ENCODE measurements around the gene PDE10A.
"Not testable (repeated sequence)": the region's sequence is repeated elsewhere in the genome, so short reads cannot be mapped to it uniquely, and the experiment has no call there.

GRCh38 chr6:165558097-165558496 is 104.9 kb downstream of the PDE10A start:
- TF ChIP-seq CTCF (conservative IDR thresholded peaks at IDR 0.05; ENCODE audit: low read depth, low read length); BHLHE40 (IDR thresholded peaks at IDR 0.05; ENCODE audit: low read depth, low read length); USF2 (IDR thresholded peaks at IDR 0.05; ENCODE audit: low read depth, low read length); RFX5 (IDR thresholded peaks at IDR 0.05; ENCODE audit: low read depth, low read length); POLR2A (IDR thresholded peaks at IDR 0.05; ENCODE audit: low read depth, low read length); MAZ (IDR thresholded peaks at IDR 0.05; ENCODE audit: borderline replicate concordance, low read depth, low read length); MXI1 (IDR thresholded peaks at IDR 0.05; ENCODE audit: borderline replicate concordance, low read depth, low read length): not testable (repeated sequence)
